Left colon (tissue), 2 donors: ENCODE data around the gene TSPAN13. TPM values are rescaled to one million over a fixed set of nuclear protein-coding genes. Genes with fewer than 3 reads are reported as not detected.
A peak's percentile ranks its signal among the peaks of the same experiment; 100 is the strongest.

ENCODE experiments used
- ATAC-seq: fragments of 200-7000 bp; cut with Tn5 transposase; one replicate; pipeline ENCODE4 v1.9.1; 2020; ENCODE audit warnings: mild to moderate bottlenecking, moderate library complexity
- DNase-seq, 2 donors: peaks; one replicate each; pipeline ENCODE4 v3.0.0-alpha.2; 2020
- intact Hi-C, 2 donors: fragments of 100-400 bp; cut with DNase I in 1 of 2; cut with micrococcal nuclease in 1 of 2; formaldehyde crosslinking; loops; one replicate each; pipeline versions ENCODE4 v1.11.2 to v1.14.0; 2022; cut with DNase I, micrococcal nuclease
- long read RNA-seq: library from polyadenylated mRNA; unstranded; transcript quantifications from one replicate; pipeline ENCODE4 v2.0.0, GENCODE V29; 2021
- total RNA-seq, 2 donors: library from RNA; stranded (reverse); fragmentation: NEBNext Ultra II Directional; extraction: Animal tissue kit (Norgen Biotek cat#: 25700); gene quantifications; one replicate each; pipeline ENCODE4 v1.2.1, GENCODE V29; 2021
- donor health status: DM: no; HTN: no; CAD: no.
- donor health status: DM: yes; HTN: yes; CAD: no.

Gene TSPAN13
- total RNA-seq, result 10 to 100 TPM; 79.5 to 97.7 TPM
- long read RNA-seq, transcript TSPAN13-201 (6 exons, 2,093 nt), result major isoform, 104 of 110 reads
- long read RNA-seq, partial matches to known transcripts, result 4 of 110 reads
- long read RNA-seq, other reads (novel, unspliced or antisense), result 2 of 110 reads

GRCh38 chr7:16753102-16753931, at the start of gene TSPAN13:
TSPAN13 (plus strand) TSS chr7:16753755; CDS start chr7:16753968, 213 bp downstream.
- ATAC-seq, result peak; percentile 93
- intact Hi-C loops, result no loop called here
- DNase-seq, result peak; percentile 94 to 96

DNA sequence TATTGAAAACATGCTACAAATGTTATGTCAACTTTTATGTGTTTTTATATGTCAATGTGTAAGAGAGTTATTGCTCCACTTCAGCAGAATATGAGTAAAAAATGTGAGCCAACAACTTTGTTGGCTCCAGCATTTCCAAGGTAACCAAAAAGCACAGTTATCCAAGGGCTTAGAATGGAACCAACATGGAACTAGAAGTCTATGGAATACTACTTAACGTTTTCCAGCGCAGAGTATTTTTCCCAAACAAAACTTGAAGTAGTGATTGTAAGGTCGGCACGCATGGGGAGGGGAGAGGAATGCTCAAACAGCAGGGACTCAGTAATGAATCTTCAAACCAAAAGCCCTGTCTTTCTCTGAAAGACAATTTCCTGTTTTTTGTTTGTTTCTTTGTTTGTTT, 45.0 kb upstream of the TSPAN13 start:
- DNase-seq (no peak), ATAC-seq (no peak)
- intact Hi-C loops, result no loop called here

DNA sequence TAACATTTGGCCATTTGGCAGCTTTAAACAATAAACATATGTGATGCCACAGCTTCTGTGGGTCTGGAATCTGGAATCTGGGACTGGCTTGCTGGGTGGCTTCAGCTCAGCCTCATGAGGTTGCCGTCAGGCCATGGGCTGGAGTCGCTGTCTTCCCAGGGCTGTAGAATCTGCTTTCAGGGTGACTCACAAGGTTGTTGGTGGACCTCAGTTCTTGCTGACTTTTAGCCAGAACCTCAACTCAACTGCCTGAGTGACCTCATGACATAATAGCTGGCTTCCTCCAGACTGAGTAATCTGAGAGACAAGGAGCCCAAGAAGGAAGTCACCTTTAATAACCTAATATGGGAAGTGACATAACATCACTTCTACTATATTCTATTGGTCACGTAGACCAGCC, 44.6 kb upstream of the TSPAN13 start:
- ATAC-seq (peak; percentile 34), DNase-seq (no peak)
- intact Hi-C loops, result no loop called here

DNA sequence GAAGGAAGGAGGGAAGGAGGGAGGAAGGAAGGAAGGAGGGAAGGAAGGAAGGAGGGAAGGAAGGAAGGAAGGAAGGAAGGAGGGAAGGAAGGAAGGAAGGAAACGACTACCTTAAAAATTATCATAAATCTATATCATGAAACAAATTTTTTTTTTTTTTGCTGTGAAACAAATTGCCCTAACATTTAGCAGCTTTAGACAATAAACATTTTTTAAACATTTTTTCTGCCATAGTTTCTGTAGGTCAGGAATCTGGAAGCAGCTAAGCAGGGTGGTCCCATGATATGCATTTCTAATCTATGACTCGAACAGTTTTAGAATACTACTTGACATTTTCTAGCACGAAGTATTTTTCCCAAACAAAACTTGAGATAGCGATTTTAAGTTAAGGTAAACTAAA, 42.9 kb upstream of the TSPAN13 start:
- ATAC-seq, result no peak
- intact Hi-C loops, result no loop called here
- DNase-seq, result no peak

- ATAC-seq, result no peak
- intact Hi-C loops, result no loop called here
These were observed 41.8 kb upstream of the TSPAN13 start for GRCh38 chr7:16711730-16712129.

DNA sequence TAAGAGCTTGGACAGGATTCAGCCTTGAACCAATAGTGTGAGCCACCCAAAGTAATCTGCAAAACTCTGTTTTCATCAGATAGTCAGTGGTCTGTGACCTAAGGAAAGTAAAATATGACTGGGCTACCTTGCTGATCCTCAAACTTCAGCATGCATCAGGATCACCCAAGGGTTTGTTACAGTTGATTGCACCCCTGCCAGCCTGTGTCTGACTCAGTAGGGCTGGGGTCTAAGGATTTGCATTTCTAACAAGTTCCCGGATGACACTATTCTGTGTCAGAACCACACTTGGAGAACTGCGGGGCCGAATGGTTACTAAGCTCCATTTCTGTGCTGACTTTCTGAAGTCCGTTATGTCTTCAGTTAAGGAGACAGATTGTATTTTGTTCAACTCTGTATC, 40.6 kb upstream of the TSPAN13 start:
- intact Hi-C loops, result no loop called here
- no peak for ATAC-seq

More at GRCh38 chr7:16711730-16712129, 41.8 kb upstream of the TSPAN13 start:
- DNase-seq, result no peak

GRCh38 chr7:16715928-16716327, 37.6 kb upstream of the TSPAN13 start:
- intact Hi-C loops, result no loop called here
- no peak for ATAC-seq
- no peak for DNase-seq

More for the DNA sequence above, 40.6 kb upstream of the TSPAN13 start:
- no peak for DNase-seq

- no peak for ATAC-seq
- DNase-seq, result no peak
- intact Hi-C loops, result no loop called here
These were observed 35.4 kb upstream of the TSPAN13 start for GRCh38 chr7:16718111-16718656.

DNA sequence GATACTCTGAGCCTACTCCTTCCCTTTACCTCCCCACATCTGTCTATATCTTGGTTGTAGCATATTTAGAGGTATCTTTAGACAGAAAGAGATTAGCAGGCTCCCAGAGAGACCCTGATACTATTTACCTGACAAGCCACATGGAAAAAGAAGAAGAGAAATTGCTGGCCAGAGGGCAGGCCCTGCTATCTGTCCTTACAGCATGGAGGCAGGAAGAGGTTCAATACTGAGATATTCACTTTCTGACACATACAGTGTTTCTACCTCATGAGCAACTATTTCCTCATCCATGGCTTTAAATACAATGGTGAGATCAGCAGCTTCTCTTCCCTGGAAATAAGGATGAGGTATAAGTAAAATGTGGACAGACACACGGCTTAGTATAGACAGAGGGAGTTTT, 33.9 kb upstream of the TSPAN13 start:
- peak; percentile 64 for ATAC-seq
- no peak for DNase-seq
- intact Hi-C loops, result no loop called here

GRCh38 chr7:16721541-16721940, 32.0 kb upstream of the TSPAN13 start:
- ATAC-seq, result no peak
- intact Hi-C loops, result no loop called here

GRCh38 chr7:16724344-16724743, 29.2 kb upstream of the TSPAN13 start:
- intact Hi-C loops, result no loop called here
- DNase-seq (no peak), ATAC-seq (no peak)

More at GRCh38 chr7:16721541-16721940, 32.0 kb upstream of the TSPAN13 start:
- no peak for DNase-seq

DNA sequence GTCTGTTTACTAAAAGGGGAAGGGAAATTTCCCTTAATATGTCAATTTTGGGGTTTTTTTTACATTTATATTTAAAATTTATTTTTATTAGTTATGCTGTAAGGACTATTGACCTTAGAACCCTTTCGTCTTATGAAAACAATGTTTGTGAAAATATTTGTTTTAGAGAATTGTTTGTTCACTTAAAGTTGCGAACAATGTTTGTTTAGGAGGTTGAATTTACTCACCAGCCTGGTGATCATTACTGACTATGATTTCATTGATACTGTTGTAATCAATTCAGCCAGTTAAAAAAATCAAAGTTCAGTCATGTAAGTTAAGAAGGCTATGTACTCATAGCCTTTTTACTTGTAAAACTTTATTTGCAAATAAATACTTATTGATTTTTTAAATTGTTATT, 27.4 kb upstream of the TSPAN13 start:
- intact Hi-C loops, result no loop called here
- no peak for ATAC-seq
- no peak for DNase-seq

GRCh38 chr7:16727736-16728135, 25.8 kb upstream of the TSPAN13 start:
- intact Hi-C loops, result no loop called here
- no peak for ATAC-seq

GRCh38 chr7:16728811-16729210, 24.7 kb upstream of the TSPAN13 start:
- DNase-seq (no peak), ATAC-seq (no peak)
- intact Hi-C loops, result no loop called here

More at GRCh38 chr7:16727736-16728135, 25.8 kb upstream of the TSPAN13 start:
- no peak for DNase-seq

DNA sequence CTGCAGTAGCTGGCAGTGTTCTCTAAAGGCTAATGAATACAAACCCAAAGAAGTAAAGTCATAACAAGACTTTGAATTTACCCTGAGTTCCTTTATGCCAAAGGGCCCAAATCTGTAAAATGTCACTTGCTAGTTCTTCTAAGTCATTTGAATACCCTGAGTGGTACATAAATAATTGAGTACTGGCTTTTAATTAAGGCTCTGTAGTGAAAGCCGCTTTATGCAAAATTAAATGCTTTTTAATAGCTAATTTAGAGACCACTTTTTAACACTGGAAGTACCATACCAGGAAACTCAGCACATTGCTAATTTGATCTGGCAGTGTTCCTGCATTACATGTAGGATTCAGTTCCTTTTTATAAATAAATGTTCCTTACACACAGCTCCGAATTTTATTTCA, 24.0 kb upstream of the TSPAN13 start:
- ATAC-seq, result no peak
- no peak for DNase-seq
- intact Hi-C loops, result no loop called here

GRCh38 chr7:16730937-16731336, 22.6 kb upstream of the TSPAN13 start:
- intact Hi-C loops, result no loop called here
- ATAC-seq (no peak), DNase-seq (no peak)

DNA sequence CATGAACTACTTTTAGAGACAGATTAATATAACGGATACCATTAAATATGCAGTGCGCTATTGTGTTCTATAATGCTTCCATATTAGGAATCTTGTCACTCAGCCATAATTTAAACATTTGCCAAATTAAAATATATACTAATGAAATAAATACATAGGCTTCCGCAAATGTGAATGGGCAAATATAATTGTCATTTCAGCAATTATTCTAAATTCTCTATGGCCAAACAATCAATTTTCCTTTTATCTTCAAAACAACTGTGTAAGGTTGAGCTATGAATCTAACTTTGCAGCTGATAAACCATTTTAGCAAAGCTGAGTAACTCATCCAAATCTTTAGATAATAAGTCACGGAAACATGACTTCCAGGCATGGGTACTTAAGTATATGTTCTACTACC, 20.7 kb upstream of the TSPAN13 start:
- intact Hi-C loops, result no loop called here
- DNase-seq (no peak), ATAC-seq (no peak)

GRCh38 chr7:16734148-16734726, 19.3 kb upstream of the TSPAN13 start:
- ATAC-seq, result no peak
- DNase-seq, result no peak
- intact Hi-C loops, result no loop called here

DNA sequence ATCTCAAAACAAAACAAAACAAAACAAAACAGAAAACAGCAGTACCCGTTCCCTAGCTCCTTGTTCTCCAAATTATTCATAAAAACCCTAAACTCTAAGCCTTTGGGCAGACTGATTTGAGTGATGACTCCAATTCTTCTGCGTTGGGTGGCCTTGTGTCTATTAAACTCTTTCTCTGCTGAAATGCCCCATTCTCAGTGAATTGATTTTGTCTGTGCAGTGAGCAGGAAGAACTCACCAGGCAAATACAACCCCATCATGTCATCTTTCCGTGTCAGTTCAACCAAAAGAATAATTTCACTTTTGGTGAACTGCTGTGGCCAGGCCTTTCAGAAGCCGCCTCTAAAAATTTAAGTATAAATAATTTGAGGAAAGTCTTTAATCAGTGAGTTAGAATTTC, 18.5 kb upstream of the TSPAN13 start:
- ATAC-seq (no peak), DNase-seq (no peak)
- intact Hi-C loops, result no loop called here
